Cardiac fibroblast (primary cell): ENCODE data around the gene PCDH18.

Experiments
- DNase-seq, 2 donors: peaks; one replicate each; pipeline versions ENCODE4 v3.0.0 to v3.0.0-alpha.2; 2010; ENCODE audit warnings: low read depth in 2 of 2
- H3K4me3 ChIP-seq, 2 donors: replicated peaks in 1 of 2; 1 replicate in 1 of 2; 2 replicates in 1 of 2; pipeline ENCODE4 v1.5.1; 2011; ENCODE audit warnings: low read depth in 2 of 2, low read length in 2 of 2, mild to moderate bottlenecking in 2 of 2, moderate library complexity in 1 of 2
- TF ChIP-seq, protein P1 (sequence below): IDR thresholded peaks from one replicate; pipeline ENCODE4 v1.5.1; 2011; ENCODE audit warnings: low read depth, mild to moderate bottlenecking, low read length, inconsistent platforms

PCDH18 gene, protein sequence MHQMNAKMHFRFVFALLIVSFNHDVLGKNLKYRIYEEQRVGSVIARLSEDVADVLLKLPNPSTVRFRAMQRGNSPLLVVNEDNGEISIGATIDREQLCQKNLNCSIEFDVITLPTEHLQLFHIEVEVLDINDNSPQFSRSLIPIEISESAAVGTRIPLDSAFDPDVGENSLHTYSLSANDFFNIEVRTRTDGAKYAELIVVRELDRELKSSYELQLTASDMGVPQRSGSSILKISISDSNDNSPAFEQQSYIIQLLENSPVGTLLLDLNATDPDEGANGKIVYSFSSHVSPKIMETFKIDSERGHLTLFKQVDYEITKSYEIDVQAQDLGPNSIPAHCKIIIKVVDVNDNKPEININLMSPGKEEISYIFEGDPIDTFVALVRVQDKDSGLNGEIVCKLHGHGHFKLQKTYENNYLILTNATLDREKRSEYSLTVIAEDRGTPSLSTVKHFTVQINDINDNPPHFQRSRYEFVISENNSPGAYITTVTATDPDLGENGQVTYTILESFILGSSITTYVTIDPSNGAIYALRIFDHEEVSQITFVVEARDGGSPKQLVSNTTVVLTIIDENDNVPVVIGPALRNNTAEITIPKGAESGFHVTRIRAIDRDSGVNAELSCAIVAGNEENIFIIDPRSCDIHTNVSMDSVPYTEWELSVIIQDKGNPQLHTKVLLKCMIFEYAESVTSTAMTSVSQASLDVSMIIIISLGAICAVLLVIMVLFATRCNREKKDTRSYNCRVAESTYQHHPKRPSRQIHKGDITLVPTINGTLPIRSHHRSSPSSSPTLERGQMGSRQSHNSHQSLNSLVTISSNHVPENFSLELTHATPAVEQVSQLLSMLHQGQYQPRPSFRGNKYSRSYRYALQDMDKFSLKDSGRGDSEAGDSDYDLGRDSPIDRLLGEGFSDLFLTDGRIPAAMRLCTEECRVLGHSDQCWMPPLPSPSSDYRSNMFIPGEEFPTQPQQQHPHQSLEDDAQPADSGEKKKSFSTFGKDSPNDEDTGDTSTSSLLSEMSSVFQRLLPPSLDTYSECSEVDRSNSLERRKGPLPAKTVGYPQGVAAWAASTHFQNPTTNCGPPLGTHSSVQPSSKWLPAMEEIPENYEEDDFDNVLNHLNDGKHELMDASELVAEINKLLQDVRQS

DNA sequence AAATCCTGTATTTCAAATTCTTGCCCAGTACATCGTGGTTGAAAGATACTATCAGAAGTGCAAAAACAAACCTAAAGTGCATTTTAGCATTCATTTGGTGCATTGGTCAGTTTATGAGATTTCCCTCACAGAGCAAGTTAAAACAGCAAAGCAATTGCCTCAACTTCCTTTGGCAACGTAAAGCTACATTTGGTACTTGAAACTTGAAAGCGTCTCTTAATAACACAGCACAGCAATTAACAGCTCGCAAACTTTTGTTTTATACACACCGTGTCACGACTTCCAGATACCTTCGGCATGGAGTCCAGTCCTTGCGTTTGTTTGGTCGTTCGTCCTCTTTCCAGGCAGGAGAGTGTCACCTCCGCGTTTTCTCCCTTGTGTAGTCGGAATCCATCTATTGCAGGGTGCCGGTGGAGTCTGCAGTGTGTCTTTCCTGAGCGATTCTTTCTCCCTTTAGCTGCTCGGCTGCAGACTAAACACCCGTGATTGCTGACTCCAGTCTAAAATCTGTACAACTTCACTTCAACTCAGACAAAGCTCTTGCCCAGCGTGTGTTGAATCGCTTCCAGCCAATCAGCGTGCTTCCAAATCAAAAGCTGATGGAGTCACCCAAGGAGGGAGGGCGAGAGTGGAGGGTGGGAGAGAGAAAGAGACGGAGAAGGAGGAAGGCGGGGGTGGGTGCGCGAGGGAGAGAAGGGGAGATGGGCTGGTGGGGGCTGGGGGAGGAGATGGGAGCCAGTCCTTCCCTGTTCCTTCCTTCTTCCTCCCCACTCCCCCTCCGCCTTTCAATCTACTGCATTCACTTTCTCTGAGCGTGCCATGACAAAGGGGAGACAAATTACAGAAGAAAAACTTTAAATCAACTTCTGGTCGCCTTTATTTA lies at the start of gene PCDH18:
Gene PCDH18, minus strand, starts transcription at position 509 of the 883 bp plus-strand sequence. Its CDS starts 406 bp downstream, at position 103.
- peak within 1 kb of the TSS; percentile 74 to 76 for H3K4me3 ChIP-seq
- TF ChIP-seq, protein P1, sequence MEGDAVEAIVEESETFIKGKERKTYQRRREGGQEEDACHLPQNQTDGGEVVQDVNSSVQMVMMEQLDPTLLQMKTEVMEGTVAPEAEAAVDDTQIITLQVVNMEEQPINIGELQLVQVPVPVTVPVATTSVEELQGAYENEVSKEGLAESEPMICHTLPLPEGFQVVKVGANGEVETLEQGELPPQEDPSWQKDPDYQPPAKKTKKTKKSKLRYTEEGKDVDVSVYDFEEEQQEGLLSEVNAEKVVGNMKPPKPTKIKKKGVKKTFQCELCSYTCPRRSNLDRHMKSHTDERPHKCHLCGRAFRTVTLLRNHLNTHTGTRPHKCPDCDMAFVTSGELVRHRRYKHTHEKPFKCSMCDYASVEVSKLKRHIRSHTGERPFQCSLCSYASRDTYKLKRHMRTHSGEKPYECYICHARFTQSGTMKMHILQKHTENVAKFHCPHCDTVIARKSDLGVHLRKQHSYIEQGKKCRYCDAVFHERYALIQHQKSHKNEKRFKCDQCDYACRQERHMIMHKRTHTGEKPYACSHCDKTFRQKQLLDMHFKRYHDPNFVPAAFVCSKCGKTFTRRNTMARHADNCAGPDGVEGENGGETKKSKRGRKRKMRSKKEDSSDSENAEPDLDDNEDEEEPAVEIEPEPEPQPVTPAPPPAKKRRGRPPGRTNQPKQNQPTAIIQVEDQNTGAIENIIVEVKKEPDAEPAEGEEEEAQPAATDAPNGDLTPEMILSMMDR, result no peak
- peak; percentile 97 to 99 for DNase-seq

DNA sequence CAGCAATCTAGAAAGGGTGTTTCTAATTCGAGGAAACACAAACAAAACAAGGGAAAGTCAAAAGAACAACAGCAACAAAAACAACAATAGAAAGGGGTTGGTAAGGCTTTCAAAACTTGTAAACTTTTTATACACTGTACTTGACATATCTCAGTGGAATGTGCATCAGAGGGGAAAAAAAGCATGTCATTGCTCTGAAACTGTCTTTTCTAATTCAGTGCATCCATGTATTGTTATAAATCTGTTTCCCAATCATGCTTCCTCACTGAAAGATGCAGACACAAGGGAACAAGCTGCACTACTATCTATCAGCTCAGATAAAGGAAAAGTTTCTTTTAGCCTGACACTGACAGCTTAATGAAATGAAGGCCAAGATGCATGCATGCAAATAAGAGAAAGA lies 44.2 kb upstream of the PCDH18 start:
- no peak overlapping the region for H3K4me3 ChIP-seq
- TF ChIP-seq, protein P1, result no peak
- peak; percentile 11 to 38 for DNase-seq

DNA sequence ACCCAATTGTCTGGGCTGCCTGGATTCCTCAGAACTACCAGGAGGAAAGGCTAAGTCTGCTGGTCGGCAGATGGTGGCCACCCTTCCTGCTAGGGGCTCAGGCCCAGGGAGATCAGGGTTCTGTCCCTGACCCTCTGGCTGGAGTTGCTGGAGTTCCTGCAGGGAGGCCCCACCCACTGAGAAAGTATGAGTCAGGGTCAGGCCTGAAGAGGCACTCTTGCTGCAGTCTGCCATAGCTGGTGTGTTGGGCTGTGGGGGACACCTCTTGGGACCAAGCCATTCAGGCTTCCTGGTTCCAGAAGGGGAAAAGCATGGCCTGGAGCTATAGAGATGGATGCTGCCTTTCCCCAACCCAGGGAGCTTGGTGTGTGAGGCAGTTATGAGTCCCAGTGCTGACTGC lies 40.4 kb upstream of the PCDH18 start:
- no peak for DNase-seq
- H3K4me3 ChIP-seq, result no peak overlapping the region
- TF ChIP-seq, protein P1, result no peak

DNA sequence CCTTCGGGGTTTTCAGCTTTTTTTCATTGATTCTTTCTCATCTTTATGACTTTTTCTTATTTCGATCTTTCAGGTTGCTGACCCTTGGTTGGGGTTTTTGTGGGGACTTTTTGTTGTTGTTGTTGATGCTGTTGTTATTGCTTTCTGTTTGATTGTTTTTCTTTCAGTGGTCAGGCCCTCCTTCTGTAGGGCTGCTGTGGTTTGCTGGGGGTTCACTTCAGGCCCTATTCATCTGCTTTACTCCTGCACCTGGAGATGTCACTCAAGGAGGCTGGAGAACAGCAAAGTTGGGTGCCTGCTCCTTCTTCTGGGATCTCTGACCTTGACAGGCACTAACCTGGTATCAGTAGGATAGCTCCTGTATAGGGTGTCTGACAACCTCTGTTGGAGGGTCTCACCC lies 39.9 kb upstream of the PCDH18 start:
- TF ChIP-seq, protein P1, result no peak
- no peak for DNase-seq
- no peak overlapping the region for H3K4me3 ChIP-seq

DNA sequence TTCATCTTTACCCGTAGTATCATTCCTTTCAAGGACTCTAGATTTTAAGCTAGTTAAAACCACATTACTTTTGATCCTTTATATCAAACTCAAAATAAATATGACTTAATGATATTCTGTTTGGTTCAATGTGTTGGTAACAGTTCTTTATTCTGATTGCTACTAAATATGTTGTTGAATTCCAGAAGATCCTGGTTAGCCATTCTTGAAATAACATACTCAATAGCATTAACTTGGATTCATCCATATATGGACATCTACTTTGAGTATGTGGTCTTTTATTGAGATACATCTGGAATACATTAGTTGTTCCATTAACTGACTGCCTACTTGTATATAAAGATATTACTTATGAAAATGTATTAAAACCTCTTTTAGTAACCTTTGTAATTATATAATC lies 27.5 kb upstream of the PCDH18 start:
- TF ChIP-seq, protein P1, result no peak
- no peak for DNase-seq
- no peak overlapping the region for H3K4me3 ChIP-seq

DNA sequence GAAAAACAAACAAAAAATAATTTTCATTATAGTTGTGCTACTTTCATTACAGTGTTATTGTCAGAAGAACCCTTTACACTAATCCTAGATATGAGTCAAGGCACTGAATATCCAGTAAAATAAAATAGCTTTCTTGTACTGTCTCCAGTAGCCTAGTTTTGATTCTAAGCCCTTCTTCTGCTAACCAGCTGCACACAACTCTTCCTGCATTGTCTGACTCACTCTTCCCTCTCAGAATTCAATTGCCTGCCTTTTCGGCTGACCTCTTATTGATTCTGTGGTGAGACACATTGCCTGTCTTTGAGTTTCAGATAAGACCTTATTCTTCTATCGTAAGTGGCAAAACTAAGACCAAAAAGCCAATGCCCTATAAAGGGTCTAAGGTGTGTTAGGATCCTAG lies 26.7 kb upstream of the PCDH18 start:
- DNase-seq, result peak; percentile 20 to 42
- no peak overlapping the region for H3K4me3 ChIP-seq
- TF ChIP-seq, protein P1, result no peak
